Uterus (tissue), 2 donors: ENCODE measurements around the gene RBFOX2.

ENCODE experiments used
- CTCF ChIP-seq, 4 experiments: fragments of 200-600 bp in 2 of 4; fragments of 450-650 bp in 2 of 4; sonication (generic) in 2 of 4; IDR thresholded peaks; one replicate each; pipeline ENCODE4 v1.5.1; 2016 to 2019; ENCODE audit warnings: antibody characterized with exemption in 4 of 4, mild to moderate bottlenecking in 2 of 4, moderate library complexity in 1 of 4
- POLR2A ChIP-seq, 2 donors: fragments of 450-650 bp; IDR thresholded peaks; one replicate each; pipeline ENCODE4 v1.6.1; 2016; ENCODE audit warnings: antibody characterized with exemption in 2 of 2, mild to moderate bottlenecking in 1 of 2, moderate library complexity in 1 of 2

GRCh38 chr22:35726398-35726797 is 302.2 kb downstream of the RBFOX2 start:
- TF ChIP-seq CTCF (IDR thresholded peaks at IDR 0.05) (no peak), POLR2A (IDR thresholded peaks at IDR 0.05) (no peak)
